Activated T-helper 1 cell treated with anti-CD3 and anti-CD28 coated beads, Interleukin-2, amount 50 U/mL, for 16 hours (primary cell): Measurements from ENCODE around the gene XIRP1.

Experiments
- DNase-seq, 2 donors: peaks; one replicate each; pipeline ENCODE4 v3.0.0-alpha.2; 2020; ENCODE audit warnings: low read depth in 1 of 2, low spot score in 1 of 2

XIRP1 gene

DNA sequence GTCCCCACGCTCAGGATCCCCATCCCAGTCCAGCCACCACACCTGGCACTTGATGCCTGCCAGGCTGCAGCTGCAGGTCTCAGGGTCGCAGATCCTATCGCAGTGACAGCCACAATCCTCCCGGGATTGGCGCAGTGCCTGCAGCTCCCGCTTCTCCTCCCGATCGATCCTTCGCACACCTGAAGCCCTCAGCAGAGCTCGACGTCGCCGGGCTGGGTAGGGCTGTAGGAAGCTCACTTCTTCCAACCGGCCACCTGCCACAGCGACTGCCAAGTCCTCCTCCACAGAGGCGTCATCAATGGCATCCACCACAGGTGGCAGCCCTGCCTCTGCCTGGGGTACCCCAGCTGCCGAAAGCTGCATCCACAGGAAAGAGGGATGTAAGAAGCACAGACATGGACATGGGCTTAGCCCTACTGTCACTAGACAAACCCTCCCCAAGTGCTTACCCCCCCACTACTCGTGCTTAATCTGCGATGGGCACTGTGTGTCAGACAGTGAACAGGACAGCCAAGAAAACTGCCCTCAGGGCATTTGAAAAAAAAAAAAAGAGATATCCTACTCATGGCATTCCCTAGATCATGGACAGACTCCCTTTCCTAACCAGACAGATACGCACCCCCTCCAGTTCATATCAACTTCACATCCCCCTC is 48.2 kb downstream of the XIRP1 start:
- DNase-seq, result no peak

DNA sequence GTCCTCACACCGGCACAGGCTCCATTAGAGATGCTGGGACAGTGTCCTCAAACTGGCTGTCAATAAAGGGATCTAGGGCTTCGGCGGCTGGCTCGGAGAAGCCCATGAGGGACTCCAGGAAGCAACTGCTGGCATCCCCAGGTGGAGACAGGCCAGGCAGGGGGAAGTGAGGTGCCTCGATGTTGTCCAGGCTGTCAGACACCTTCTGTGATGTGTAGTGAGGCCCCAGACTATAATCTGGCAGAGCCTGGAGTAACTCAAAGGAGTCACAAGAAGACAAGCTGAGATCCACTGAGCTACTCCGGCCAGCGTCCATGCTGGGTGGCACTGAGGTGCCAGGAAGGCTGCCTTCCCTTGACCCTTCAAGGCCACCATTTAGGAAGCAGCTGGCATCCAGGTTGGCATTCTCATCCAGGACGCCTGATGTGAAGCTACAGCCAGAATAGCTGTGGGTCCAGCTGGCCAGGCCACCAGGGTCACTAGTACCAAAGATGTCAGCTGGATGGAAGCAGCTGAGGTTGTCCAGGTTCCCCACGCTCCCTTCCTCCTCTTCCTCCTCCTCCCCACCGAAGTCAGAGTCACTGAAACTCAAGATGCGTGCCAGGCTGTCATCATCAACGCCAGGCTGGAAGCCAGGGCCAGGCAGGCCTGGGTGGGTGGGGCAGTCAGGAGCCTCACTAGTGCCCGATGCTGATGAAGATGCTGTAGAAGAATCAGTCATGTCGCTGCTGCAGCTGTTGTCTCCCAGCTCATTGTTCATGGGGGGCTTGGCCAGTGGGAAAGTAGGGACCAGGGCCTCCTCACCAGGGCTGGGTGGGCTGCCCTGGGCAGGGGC is 49.1 kb downstream of the XIRP1 start:
- no peak for DNase-seq

DNA sequence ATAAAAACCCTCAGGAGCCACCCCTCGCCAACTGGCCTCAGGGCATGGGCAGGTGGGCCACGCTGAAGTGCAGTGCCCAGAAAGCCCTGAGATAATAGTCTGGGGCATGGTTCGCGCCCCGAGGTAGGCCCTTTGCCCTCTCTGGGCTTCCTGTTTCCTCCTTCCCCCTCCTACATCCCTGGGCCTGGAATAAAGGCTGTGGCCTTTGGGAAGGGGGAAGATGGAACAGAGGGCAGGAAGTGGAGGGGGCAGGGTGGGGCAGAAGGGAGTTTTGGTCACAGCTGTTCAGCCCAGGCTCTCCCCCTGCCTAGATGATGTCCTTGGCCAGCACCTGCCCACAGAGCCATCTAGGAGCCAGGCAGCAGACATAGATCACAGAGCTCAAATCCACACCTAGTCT is 50.3 kb downstream of the XIRP1 start:
- DNase-seq, result no peak

DNA sequence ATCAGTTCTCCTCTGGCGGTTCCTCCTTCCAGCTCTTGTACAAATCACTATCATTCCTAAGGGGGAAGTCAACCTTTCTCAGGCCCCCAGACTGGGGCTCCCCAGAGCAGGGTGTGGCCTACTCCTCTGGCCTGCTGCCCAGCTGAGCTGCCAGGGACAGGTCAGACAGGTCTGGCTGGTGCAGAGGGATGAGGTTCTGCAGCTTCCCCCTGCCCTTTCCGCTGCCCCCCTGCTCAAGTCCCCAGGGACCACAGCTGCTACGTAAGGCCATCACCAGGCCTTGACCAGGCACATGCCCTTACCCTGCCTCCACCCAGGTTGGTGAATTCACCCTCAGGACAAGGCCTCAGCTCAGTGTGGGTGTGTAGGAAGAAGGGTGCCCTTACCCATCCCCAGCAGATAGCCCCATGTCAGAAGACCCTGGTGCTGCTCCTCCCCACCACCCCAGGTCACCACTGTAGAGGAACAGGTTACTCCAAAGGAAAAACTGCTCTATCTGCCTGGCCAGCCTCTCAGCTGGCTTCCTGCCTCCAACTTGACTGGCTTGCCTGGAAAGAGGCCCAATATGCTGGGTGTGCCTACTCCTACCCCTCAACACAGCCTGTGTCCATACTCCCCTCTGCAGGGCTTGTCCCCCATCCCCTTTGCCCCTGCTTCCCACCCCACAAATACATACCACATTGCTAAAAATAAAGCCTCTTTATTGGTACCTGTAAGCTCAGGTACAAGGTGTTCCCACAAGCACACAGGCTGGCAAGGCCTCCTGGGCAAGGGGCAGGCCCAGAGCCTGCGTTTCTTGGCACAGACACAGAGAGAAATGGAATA is 51.0 kb downstream of the XIRP1 start:
- no peak for DNase-seq

DNA sequence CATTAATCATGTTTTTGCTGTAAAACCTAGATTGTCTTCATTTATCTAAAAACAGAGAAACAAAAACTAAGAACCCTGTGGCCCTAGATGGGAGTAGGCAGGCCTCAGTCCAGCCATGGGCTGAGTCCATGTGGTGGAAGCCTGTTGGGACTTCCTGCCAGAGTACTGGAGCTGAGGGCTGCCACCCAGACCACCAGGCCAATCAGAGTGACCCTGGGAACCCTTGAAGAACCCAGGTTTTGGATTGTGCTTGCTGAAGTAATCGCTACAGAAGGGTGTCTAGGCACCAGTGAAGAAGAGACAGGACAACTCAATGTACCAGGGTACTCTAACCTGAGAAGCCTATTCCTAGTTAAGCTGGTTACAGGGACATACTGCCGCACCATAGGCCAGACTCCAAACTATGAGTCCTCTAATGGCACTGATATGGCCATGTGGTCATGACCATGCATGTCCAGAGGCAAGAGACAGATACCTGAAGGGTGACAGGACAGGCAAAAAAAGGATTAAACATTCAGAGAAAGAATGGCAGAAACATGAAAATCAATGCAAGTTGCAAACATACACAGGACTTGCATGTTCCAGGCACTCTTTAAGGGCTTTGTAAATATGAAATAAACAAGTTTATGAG is 51.9 kb downstream of the XIRP1 start:
- DNase-seq, result no peak

DNA sequence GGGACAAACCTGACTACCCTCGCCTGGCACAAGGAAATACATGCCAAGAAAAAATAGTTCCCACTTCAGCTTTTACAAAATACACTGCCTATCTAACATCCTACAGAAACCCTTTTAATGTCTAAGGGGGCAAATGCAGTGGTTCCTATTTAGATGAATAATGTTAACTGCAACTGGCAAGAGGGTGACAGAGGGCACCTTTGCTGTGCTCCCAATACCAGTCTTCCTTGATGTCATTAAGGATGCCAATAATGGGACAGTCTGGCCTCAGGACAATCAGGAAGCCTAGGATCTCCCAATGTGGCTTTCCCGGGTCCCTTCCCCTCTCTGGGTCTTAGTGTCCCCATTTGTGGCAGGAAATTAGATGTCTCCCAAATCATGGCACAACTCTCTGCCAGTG is 53.0 kb downstream of the XIRP1 start:
- DNase-seq, result no peak

DNA sequence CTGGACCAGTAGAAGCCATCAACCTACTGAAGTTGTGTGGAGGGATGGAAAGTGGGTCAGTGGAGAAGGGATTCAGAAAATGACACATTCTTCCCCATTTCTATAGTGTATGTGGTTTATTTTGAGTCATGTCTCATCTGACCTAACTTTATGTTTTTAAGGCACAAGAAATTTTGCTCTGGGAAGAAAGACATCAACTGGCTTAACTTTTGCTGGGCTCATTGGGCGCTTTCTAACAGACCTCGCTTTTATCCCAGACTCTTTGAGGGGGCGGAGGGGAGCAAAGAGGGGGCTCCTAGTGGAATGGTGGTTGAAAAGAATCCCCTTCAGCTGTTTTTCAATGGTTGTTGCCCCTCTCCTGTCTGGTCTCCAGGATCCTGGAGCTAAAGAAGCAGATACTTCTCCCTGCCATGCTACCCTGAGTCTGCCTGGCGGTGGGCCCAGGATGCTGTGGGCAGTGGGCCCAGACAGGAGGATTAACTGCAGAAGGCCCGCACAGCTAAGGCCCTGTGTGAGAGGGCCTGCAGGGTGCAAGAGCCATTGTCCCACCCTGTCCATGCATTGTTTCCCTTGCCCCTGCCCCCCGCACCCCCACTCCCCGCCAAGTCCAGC is 53.5 kb downstream of the XIRP1 start:
- no peak for DNase-seq

DNA sequence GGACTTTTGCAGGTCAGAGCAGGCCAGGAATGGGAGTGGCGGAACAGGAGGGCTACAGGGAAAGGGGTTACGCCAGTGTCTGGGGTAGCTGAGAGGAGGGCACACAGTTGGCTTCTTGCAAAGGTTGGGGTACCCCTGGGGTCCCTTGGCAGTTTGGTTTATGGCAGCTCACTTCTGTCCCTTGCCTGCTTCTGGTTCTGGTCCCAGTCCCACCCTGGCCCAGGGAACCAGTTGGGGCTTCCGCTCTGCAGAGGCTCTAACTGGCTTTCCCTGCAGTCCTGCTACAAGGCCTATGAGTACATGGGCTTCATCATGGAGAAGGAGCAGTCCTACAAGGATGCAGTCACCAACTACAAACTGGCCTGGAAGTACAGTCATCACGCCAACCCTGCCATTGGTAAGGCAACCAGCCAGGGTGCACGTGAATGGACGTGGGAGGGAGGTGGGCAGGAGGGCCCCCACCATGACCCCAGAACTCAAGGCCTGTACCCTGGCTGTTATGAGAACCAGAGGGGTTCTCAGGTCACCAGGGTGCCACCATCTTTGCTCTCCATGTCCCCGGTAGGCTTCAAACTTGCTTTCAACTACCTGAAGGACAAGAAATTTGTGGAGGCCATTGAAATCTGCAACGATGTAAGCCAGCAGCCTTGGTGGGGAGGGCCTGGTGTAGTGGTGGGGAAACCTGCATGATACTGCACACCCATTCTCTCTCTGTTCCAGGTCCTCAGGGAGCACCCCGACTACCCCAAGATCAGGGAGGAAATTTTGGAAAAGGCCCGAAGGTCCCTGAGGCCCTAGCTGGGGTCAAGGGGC is 54.2 kb downstream of the XIRP1 start:
- DNase-seq, result no peak

DNA sequence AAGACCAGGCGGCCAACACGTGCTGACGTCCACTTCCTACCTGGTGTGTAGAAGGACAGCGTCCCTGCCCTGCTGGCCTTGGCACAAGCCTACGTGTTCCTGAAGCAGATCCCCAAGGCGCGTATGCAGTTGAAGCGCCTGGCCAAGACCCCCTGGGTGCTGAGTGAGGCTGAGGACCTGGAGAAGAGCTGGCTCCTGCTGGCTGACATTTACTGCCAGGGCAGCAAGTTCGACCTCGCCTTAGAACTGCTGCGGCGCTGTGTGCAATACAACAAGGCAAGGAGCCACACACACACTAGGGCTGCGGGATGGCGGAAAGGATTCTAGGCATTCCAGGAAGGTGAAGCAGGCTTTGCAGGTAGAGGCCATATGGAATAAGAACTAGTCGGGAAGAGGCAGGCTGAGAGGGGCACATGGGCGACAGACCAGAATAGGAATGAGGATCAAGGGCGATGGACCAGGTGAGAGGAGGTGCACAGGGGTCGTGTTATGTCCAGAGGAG is 54.9 kb downstream of the XIRP1 start:
- no peak for DNase-seq

DNA sequence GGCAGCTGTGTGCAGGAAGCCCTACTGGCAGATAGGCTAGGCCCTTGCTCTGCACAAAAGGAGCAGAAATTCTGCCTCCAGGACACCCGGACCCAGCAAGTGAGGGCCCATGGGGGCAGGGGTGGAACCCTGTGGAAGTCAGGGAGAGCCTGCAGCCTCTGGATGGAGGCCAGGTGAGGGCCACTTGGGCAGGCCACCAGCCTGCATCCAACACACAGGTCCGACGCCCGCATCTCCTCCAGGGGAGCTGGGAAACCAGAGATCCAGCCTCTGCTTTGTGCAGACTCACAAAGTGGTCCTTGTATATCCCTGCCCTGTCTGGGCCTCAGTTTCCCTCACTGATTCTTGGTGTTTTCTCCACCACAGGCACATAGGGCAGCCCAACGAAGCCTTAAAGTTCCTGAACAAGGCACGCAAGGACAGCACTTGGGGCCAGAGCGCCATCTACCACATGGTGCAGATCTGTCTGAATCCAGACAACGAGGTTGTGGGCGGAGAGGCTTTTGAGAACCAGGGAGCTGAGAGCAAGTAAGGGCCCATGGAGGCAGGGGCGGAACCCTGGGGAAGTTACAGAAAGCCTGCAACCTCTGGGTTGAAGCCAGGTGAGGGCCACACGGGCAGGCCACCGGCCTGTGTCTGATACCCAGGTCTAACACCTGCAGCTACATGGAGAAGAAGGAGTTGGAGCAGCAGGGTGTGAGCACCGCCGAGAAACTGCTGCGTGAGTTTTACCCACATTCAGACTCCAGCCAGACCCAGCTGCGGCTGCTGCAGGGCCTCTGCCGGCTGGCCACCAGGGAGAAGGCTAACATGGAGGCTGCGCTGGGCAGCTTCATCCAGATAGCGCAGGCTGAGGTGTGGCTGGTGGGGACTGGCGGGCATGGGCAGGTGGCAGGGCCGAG is 55.6 kb downstream of the XIRP1 start:
- no peak for DNase-seq

DNA sequence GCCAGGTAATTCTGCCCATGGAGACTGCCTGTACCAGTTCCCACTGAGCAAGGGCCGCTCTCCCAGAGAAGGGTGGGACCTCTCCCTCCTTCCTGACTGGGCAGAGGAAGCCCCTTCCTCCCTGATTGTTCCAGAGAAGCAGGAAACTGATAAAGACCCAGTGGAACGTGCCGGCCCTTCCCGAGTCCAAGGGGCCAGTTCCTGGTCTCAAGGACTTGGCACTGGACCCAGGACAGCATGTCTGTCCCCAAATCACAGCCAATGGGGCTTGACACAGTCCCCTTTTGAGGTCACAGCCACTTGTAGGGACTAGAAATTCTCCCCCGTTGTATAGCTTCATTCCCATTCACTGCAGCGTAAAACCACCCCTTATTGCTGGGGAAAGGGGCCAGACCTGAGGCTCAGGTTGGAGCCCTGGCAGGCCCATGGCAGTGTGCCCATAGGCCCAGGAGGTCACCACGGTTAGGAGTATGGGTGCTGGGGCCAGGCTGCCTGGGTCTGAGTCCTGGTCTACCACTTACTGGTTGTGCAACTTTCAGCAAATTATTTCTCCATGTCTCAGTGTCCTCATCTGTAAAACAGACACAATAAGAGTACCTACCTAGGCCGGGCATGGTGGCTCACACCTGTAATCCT is 57.1 kb downstream of the XIRP1 start:
- no peak for DNase-seq

DNA sequence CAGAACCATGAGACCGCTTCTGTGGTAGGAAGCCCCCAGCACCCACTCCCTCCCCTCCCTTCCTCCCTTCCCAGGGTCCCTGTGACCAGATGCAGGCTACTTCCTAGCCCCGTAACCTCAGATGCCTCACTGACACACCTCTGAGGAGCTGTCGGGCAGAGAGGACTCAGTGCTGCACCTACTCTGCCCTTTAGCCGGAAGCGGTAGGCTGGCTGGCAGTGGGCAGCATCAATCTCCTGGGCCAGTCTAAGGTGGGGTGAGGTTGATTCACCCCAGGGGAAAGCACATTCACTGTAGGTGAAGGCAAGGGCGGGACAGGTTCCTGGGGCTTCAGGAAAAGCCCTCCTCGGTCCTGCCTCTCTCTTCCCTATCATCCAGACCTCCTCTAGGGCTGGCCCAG is 58.1 kb downstream of the XIRP1 start:
- no peak for DNase-seq

DNA sequence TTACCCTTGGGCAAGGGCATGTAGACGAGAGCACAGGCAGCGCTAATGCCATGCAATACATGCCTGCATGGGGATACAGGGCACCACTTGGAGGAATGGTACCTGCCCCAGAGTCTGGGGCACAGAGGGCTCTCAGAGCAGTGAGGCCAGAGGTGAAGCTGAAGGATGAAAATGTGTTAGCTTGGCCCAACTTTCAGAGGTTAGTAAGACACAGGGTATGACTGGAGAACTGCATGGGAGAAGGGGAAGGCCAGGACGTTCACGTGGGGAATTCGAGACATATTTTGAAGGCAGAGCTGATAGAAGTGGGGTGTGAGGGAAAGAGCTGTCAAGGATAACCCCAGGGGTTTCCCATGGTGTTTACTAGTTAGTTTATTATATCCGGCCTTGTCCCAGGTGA is 58.6 kb downstream of the XIRP1 start:
- DNase-seq, result no peak
